ENCODE data around the gene CAMKK1.

The CAMKK1 gene

DNA sequence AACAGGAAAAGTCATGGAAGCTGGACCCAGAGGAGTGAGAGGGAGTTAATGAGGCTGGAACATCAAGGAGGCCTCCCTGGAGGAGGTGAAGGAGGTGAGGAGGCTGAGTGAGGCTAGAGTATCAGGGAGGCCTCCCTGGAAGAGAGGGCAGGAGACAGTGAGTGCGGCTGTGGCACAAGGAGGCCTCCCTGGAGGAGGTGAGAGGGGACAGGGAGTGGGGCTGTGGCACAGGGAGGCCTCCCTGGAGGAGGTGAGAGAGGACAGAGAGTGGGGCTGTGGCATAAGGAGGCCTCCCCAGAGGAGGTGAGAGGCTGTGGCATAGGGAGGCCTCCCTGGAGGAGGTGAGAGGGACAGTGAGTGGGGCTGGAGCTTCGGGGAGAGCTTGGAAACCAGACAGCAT, 5.5 kb downstream of the CAMKK1 start:
- peak overlapping the region; percentile 90 for H3K27ac Mint-ChIP-seq
- no peaks in the 10 kb centered on the region for H3K27me3 Mint-ChIP-seq
- ATAC-seq (ENCODE audit: low read depth) (no peak), DNase-seq (ENCODE audit: low spot score in 2 of 2) (no peak)
- peak overlapping the region; percentile 69 for H3K4me3 Mint-ChIP-seq
- H3K36me3 Mint-ChIP-seq = no peaks in the 10 kb centered on the region
- no peaks in the 10 kb centered on the region for H3K9me3 Mint-ChIP-seq
- peaks cover 32% of the 10 kb centered on the region for H3K4me1 Mint-ChIP-seq

DNA sequence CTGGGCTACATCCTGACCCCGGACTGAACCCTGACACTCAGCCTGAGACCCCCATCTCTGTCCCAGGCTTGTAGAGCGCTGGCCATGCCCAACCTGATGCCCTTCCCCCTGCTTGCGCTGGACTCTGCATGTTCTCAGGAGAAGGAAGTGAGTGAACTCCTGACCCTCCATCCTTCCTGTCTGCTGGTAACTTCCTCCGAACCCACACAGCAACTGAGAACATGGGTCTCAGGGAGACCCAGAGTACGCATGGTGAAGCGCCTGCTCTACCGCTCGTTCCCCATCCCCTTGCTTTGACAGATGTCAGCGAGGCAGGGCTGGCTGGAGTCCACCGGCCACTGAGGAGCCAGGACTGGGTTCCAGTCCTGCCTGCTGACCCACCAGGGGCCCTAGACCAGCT, 6.1 kb downstream of the CAMKK1 start:
- H3K27me3 Mint-ChIP-seq = no peaks in the 10 kb centered on the region
- H3K27ac Mint-ChIP-seq = peak overlapping the region; percentile 90
- H3K4me3 Mint-ChIP-seq = peak overlapping the region; percentile 69
- H3K4me1 Mint-ChIP-seq = peaks cover 29% of the 10 kb centered on the region
- DNase-seq (ENCODE audit: low spot score in 2 of 2) = no peak
- H3K9me3 Mint-ChIP-seq = no peaks in the 10 kb centered on the region
- H3K36me3 Mint-ChIP-seq = no peaks in the 10 kb centered on the region
- ATAC-seq (ENCODE audit: low read depth) = peak; percentile 82

DNA sequence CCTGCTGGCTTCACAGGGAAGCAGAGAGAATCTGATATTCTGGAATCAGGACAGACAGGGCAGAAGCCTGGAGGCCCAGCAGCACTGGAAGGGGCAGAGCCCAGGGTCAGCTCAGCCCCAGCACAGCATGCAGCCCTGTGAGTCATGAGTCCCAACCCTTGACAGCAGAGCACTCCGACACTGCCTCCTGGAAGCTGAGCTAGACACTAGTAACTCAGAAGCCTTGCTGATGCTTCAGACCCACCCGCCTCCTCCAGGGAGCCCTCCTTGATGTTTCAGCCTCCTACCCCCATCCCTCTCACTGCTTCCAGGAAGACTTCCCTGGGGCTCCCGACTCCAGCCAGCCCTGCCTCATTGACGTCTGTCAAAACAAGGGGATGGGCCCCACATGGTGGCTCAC, 6.9 kb downstream of the CAMKK1 start:
- Mint-ChIP-seq H3K4me1 (peaks cover 22% of the 10 kb centered on the region), H3K27me3 (no peaks in the 10 kb centered on the region), H3K4me3 (no peak overlapping the region), H3K36me3 (no peaks in the 10 kb centered on the region), H3K9me3 (no peaks in the 10 kb centered on the region), H3K27ac (no peak overlapping the region)
- no peak for DNase-seq (ENCODE audit: low spot score in 2 of 2)
- no peak for ATAC-seq (ENCODE audit: low read depth)

DNA sequence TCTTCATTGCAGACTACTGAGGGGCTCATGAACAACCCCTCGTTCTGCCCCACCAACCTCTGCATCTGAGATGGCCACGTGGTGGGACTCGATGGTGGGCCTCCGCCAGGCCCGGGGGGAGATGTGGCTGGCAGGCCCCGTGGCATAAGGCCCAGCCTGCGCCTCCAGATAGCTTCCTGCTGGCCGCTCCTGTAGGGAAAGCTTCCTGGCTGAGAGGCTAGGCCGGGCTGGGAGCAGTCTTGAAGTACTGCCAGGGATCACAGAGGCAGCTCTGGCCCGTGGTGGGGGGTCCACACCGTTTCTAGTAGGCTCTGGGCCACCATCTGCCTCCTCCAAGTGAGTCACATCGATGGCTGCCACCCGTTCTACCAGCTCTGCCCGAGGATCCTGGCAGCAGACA, 7.6 kb downstream of the CAMKK1 start:
- H3K9me3 Mint-ChIP-seq = no peaks in the 10 kb centered on the region
- peaks cover 16% of the 10 kb centered on the region for H3K4me1 Mint-ChIP-seq
- H3K36me3 Mint-ChIP-seq = no peaks in the 10 kb centered on the region
- no peak for DNase-seq (ENCODE audit: low spot score in 2 of 2)
- peak overlapping the region; percentile 18 for H3K27ac Mint-ChIP-seq
- H3K4me3 Mint-ChIP-seq = no peak overlapping the region
- no peak for ATAC-seq (ENCODE audit: low read depth)
- no peaks in the 10 kb centered on the region for H3K27me3 Mint-ChIP-seq

DNA sequence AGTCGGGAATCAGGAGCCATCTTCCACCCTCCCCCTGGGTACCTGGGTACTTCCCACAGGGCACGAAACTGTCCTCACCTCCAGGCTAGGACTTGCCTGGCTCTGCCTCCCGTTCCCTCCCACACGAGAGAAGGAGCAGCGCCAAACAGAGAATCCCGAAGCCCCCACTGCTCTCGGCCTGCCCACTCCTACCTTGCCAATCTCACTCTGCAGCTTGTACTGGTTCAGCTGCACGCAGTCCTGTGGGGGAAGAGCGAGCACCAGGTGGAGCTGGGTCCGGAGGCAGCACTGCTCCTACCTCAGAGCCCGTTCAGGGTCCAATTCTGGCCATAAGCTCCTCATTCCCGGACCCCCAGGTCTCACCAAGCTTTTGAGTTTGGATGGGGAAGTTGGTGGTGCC, 8.7 kb downstream of the CAMKK1 start:
- Mint-ChIP-seq H3K27me3 (no peaks in the 10 kb centered on the region), H3K4me1 (peaks cover 15% of the 10 kb centered on the region), H3K4me3 (no peak overlapping the region), H3K36me3 (no peaks in the 10 kb centered on the region), H3K27ac (no peak overlapping the region), H3K9me3 (no peaks in the 10 kb centered on the region)
- no peak for ATAC-seq (ENCODE audit: low read depth)
- no peak for DNase-seq (ENCODE audit: low spot score in 2 of 2)

DNA sequence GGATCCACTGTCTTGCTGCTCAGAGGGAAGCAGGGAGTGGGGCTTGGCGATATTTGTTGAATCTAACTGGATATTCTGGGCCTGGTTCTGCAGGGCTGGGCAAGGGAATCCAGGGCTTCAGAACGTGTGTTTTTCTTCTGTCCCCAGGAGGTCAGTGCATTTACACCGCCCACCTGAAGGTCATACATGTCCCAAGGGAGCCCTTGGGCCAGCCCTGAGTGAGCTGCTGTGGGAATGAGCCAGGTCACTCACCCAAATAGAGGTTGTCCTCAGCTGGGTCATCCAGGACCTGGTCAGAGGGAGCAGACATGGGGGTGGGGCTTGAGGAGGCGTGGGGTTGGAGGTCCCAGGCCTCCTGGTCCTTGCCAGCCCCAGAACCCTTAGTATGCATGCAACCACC, 10.6 kb downstream of the CAMKK1 start:
- no peaks in the 10 kb centered on the region for H3K9me3 Mint-ChIP-seq
- DNase-seq (ENCODE audit: low spot score in 2 of 2) = no peak
- H3K4me3 Mint-ChIP-seq = no peak overlapping the region
- peaks cover 11% of the 10 kb centered on the region for H3K4me1 Mint-ChIP-seq
- H3K27ac Mint-ChIP-seq = no peak overlapping the region
- H3K36me3 Mint-ChIP-seq = no peaks in the 10 kb centered on the region
- ATAC-seq (ENCODE audit: low read depth) = no peak
- H3K27me3 Mint-ChIP-seq = no peaks in the 10 kb centered on the region

DNA sequence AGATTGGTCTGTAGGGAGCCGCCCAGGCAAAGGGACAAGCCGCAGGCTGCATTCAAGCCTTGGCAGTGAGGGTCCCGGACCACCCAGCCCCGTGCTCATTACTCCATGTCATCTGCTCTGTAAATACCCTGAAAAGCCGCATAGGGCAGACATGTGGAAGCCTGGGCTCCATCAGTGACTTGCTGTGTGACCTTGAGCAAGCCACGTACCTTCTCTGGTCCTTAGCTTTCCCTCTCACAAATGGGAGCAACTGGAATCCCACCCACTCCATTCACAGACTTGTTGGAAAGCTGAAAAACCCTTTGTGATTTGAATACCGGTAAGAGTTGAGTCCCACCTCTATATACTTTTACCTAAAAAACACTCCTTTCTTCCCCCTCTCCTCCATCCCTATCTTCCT, 11.9 kb downstream of the CAMKK1 start:
- Mint-ChIP-seq H3K27me3 (no peaks in the 10 kb centered on the region), H3K36me3 (no peaks in the 10 kb centered on the region), H3K4me3 (no peak overlapping the region), H3K27ac (no peak overlapping the region), H3K9me3 (no peaks in the 10 kb centered on the region), H3K4me1 (no peaks in the 10 kb centered on the region)
- no peak for DNase-seq (ENCODE audit: low spot score in 2 of 2)
- no peak for ATAC-seq (ENCODE audit: low read depth)

DNA sequence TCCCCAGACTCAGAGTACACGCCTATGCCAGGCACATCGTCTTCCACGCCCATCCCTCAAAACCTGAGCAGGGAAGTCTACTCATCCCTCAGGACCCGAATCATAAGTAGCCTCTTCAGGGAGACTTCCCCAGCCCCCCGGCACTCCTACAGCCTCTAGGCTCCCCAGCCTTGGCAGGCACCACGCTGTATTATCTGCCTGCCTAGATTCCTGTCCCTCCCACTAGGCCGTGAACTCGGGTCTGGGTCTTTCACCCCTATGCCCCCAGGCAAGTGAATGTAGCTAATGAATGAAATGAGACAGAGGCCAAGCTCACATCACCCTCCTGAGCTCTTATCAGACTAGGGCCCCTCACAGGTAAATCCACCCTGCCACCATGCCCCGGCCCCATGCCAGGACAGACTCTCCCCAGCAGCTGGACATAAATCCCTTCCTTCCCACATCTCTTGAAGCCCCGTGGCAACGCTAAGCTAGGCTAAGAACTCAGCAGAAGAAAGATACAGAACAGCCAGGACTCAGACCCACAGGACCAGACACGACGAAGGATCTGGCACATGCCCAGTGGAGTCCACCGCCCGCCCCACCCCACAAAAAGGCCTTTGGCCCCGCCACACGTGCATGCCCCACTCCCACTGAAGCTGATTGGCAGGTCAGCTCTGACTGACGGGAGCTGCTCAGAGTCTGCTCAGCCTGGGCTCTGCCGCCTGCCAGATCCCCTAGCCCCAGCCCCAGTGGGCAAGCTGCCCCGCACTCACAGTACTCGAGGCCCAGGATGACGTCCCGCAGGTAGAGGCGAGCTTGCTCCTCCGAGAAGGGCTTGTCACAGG, 13.0 kb downstream of the CAMKK1 start:
- H3K27me3 Mint-ChIP-seq = no peaks in the 10 kb centered on the region
- no peaks in the 10 kb centered on the region for H3K9me3 Mint-ChIP-seq
- H3K27ac Mint-ChIP-seq = no peak overlapping the region
- DNase-seq (ENCODE audit: low spot score in 2 of 2) (no peak), ATAC-seq (ENCODE audit: low read depth) (no peak)
- H3K36me3 Mint-ChIP-seq = peaks cover 2% of the 10 kb centered on the region
- no peak overlapping the region for H3K4me3 Mint-ChIP-seq
- no peaks in the 10 kb centered on the region for H3K4me1 Mint-ChIP-seq

DNA sequence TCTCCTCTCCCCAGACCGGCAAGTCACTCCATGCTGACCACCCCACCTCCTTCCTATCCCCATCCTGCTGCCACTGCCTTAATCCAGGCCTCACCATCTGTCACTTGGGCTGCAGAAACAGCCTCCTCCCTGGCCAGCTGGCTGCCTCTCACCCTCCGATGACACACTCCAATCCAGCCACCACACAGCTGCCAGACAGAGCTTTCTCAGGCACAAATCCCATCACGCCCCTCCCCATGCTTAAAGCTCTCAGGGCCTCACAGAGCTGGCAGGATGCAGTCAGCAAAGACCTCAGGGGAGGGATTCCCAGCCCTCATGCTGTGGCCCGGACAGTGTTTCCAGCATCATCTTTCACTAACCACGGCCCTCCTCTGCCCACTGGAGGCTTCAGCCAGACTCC, 13.7 kb downstream of the CAMKK1 start:
- no peaks in the 10 kb centered on the region for H3K27me3 Mint-ChIP-seq
- no peak overlapping the region for H3K27ac Mint-ChIP-seq
- no peaks in the 10 kb centered on the region for H3K9me3 Mint-ChIP-seq
- no peak for DNase-seq (ENCODE audit: low spot score in 2 of 2)
- ATAC-seq (ENCODE audit: low read depth) = no peak
- no peaks in the 10 kb centered on the region for H3K4me1 Mint-ChIP-seq
- H3K4me3 Mint-ChIP-seq = no peak overlapping the region
- H3K36me3 Mint-ChIP-seq = peaks cover 2% of the 10 kb centered on the region

DNA sequence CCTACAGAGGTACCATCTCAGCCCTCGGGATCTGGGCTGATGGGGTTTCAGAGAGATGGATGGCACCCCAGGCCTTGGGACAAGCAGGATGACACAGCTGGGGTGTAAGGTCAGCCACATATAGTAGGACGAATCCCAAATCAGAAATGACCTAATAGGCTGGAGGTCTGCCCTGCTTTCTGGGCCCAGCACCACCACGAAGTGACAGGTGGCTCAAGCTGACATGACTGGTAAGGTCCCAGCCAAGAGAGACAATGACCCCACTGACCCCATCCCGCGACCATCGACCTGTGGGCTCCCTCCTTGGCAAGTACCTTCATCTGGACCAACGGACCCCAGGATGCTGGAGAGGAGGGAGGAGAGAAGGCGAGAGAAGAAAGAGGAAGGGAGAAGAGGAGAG, 15.6 kb downstream of the CAMKK1 start:
- no peak overlapping the region for H3K27ac Mint-ChIP-seq
- ATAC-seq (ENCODE audit: low read depth) = no peak
- DNase-seq (ENCODE audit: low spot score in 2 of 2) = no peak
- H3K4me1 Mint-ChIP-seq = no peaks in the 10 kb centered on the region
- H3K27me3 Mint-ChIP-seq = no peaks in the 10 kb centered on the region
- no peak overlapping the region for H3K4me3 Mint-ChIP-seq
- no peaks in the 10 kb centered on the region for H3K9me3 Mint-ChIP-seq
- H3K36me3 Mint-ChIP-seq = peaks cover 5% of the 10 kb centered on the region

DNA sequence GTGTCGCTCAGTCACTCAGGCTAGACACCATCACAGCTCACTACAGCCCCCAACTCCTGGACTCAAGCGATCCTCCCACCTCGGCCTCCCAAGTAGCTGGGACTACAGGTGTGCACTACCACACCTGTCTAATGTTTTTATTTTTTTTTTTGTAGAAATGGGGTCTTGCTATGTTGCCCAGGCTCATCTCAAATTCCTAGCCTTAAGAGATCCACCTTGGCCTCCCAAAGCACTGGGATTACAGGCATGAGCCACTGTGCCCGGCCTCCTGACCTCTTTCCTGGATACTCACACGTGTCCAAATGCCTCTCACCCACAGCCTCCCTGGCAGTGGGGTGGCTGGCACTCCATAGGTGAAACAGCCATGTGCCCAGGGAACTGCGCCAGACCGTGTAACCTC, 17.5 kb downstream of the CAMKK1 start:
- Mint-ChIP-seq H3K9me3 (no peaks in the 10 kb centered on the region), H3K36me3 (peaks cover 9% of the 10 kb centered on the region), H3K4me3 (no peak overlapping the region), H3K27ac (no peak overlapping the region), H3K27me3 (no peaks in the 10 kb centered on the region), H3K4me1 (peaks cover 2% of the 10 kb centered on the region)
- DNase-seq (ENCODE audit: low spot score in 2 of 2) (no peak), ATAC-seq (ENCODE audit: low read depth) (no peak)

DNA sequence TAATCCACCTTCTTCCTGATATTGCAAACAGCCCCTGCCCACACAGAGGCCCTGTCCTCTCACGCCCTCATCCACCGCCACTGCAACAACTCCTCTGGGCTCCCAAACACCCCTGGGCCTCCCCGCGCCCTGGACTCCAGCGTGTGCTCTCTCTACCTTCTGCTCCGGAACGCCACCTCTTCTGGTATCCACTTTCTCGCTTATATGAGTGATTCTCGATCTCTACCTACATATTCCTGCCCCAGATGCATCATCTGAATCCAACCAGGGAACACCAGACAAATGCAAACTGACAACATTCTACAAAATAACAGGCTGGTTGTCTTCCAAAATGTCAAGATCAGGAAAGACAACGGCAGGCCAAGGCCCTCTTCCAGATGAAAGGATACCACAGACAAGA, 19.0 kb downstream of the CAMKK1 start:
- no peaks in the 10 kb centered on the region for H3K9me3 Mint-ChIP-seq
- no peaks in the 10 kb centered on the region for H3K27me3 Mint-ChIP-seq
- H3K27ac Mint-ChIP-seq = no peak overlapping the region
- H3K4me3 Mint-ChIP-seq = no peak overlapping the region
- H3K4me1 Mint-ChIP-seq = peaks cover 2% of the 10 kb centered on the region
- ATAC-seq (ENCODE audit: low read depth) (no peak), DNase-seq (ENCODE audit: low spot score in 2 of 2) (no peak)
- peaks cover 9% of the 10 kb centered on the region for H3K36me3 Mint-ChIP-seq

DNA sequence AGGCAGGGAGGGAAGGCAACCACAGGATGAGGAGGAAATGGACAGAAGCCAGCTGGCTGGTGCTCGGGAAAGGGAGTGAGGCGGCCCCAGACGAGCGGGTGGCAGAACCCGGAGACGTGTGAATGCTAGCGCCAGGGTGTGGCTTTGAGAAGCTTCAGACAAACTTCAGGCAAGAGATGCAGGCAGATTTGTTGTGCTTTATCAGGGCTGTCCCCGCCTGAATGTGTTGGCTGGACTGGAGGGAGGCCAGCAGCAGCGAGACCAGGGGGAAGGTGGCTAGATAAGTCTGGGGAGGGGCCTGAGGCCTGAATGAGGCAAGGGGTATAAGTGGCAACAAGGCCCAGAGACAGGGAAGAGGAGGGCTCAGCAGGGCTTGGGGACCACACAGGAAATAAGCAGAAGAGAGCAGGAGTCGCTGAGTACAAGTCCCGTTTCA, 22.0 kb downstream of the CAMKK1 start:
- Mint-ChIP-seq H3K36me3 (peaks cover 11% of the 10 kb centered on the region), H3K9me3 (no peaks in the 10 kb centered on the region), H3K27ac (peak overlapping the region; percentile 21), H3K4me1 (peaks cover 2% of the 10 kb centered on the region), H3K27me3 (no peaks in the 10 kb centered on the region), H3K4me3 (peak overlapping the region; percentile 24)
- ATAC-seq (ENCODE audit: low read depth) (no peak), DNase-seq (ENCODE audit: low spot score in 2 of 2) (no peak)

DNA sequence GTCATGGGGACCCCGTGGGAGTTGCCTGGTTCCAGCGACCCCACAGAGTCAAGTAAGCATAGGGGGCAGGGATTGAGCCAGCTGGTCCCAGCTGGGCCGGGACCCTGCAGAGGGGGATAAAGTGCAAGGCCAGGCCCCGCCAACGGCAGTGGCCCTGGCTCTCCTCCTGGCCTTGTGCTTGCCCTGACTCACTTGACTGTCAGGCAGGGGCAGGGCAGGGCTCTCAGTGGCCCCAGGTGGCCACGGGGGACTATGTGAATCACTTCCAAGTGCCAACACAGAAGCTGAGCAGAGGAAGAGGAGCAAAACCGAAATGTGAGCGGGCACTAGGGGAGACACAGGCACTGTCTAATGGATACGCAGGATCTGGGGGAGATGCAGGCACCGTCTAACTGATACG, 25.2 kb downstream of the CAMKK1 start:
- H3K4me3 Mint-ChIP-seq = no peak overlapping the region

DNA sequence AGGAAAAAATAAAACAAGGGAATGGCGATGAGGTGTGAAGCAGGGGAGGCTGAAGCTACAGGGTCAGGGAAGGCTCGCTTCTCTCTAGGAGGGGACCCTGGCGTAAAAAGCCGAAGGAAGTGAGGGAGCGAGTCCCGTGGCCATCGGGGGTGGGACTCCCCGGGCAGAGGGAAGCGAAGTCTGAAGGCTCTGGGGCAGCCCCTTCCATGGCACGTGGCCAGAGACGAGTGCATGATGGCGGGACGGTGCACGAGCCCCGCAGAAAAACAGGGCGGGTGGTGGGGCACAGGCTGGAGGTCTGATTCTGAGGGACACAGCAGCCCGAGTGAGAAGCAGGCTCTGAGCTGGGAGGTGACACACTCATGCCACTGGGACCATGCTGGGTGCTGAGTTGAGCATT, 25.7 kb downstream of the CAMKK1 start:
- DNase-seq (ENCODE audit: low spot score in 2 of 2) (no peak), ATAC-seq (ENCODE audit: low read depth) (no peak)
- peaks cover 6% of the 10 kb centered on the region for H3K36me3 Mint-ChIP-seq
- peaks cover 2% of the 10 kb centered on the region for H3K4me1 Mint-ChIP-seq
- no peaks in the 10 kb centered on the region for H3K27me3 Mint-ChIP-seq
- H3K27ac Mint-ChIP-seq = no peak overlapping the region
- H3K4me3 Mint-ChIP-seq = no peak overlapping the region
- H3K9me3 Mint-ChIP-seq = no peaks in the 10 kb centered on the region

More for the DNA sequence above, 25.2 kb downstream of the CAMKK1 start:
- no peaks in the 10 kb centered on the region for H3K9me3 Mint-ChIP-seq
- no peak overlapping the region for H3K27ac Mint-ChIP-seq
- peaks cover 6% of the 10 kb centered on the region for H3K36me3 Mint-ChIP-seq
- peaks cover 2% of the 10 kb centered on the region for H3K4me1 Mint-ChIP-seq
- ATAC-seq (ENCODE audit: low read depth) (no peak), DNase-seq (ENCODE audit: low spot score in 2 of 2) (no peak)
- no peaks in the 10 kb centered on the region for H3K27me3 Mint-ChIP-seq

All from memory B cell (primary cell).